HepG2 (cell line): ENCODE measurements around the gene PSMA7.

Experiments used
- ATRX ChIP-seq: sonication (generic); formaldehyde crosslinking; IDR thresholded peaks from 2 replicates; pipeline ENCODE4 v1.4.0; 2020; ENCODE audit warnings: missing genetic modification reagents, borderline replicate concordance
- ERF ChIP-seq: IDR thresholded peaks from 2 replicates; pipeline ENCODE4 v1.6.1; 2018; ENCODE audit warnings: missing biosample characterization, missing genetic modification reagents
- FOXM1 ChIP-seq: sonication (generic); formaldehyde crosslinking; IDR thresholded peaks from 2 replicates; pipeline ENCODE4 v1.5.0; 2020; ENCODE audit warnings: missing genetic modification reagents
- MAFG ChIP-seq: sonication (generic); formaldehyde crosslinking; IDR thresholded peaks from 2 replicates; pipeline ENCODE4 v1.5.1; 2020; ENCODE audit warnings: mild to moderate bottlenecking, missing genetic modification reagents
- YEATS2 ChIP-seq: sonication (generic); formaldehyde crosslinking; IDR thresholded peaks from 2 replicates; pipeline ENCODE4 v1.4.0; 2020; ENCODE audit warnings: missing genetic modification reagents, borderline replicate concordance
- ZNF646 ChIP-seq: sonication (generic); formaldehyde crosslinking; IDR thresholded peaks from 2 replicates; pipeline ENCODE4 v1.9.0; 2021; ENCODE audit warnings: mild to moderate bottlenecking, missing genetic modification reagents
- TF ChIP-seq, protein P1 (sequence below): fragments of 450-650 bp; IDR thresholded peaks from 2 replicates; pipeline ENCODE4 v1.6.1; 2017
- TF ChIP-seq, protein P2 (sequence below): sonication (generic); formaldehyde crosslinking; IDR thresholded peaks from 2 replicates; pipeline ENCODE4 v1.5.0; 2020; ENCODE audit warnings: mild to moderate bottlenecking, missing genetic modification reagents, moderate library complexity

- TF ChIP-seq YEATS2 (CRISPR knock-in tag) (no peak; the same call in 1 of the 2 replicates), ZNF646 (CRISPR knock-in tag) (no peak), ERF (peak; percentile 24; the same call in 1 of the 2 replicates), FOXM1 (CRISPR knock-in tag) (no peak), ATRX (no peak), MAFG (CRISPR knock-in tag) (no peak)
- TF ChIP-seq, protein P1, sequence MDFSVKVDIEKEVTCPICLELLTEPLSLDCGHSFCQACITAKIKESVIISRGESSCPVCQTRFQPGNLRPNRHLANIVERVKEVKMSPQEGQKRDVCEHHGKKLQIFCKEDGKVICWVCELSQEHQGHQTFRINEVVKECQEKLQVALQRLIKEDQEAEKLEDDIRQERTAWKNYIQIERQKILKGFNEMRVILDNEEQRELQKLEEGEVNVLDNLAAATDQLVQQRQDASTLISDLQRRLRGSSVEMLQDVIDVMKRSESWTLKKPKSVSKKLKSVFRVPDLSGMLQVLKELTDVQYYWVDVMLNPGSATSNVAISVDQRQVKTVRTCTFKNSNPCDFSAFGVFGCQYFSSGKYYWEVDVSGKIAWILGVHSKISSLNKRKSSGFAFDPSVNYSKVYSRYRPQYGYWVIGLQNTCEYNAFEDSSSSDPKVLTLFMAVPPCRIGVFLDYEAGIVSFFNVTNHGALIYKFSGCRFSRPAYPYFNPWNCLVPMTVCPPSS: no peak
- TF ChIP-seq, protein P2, sequence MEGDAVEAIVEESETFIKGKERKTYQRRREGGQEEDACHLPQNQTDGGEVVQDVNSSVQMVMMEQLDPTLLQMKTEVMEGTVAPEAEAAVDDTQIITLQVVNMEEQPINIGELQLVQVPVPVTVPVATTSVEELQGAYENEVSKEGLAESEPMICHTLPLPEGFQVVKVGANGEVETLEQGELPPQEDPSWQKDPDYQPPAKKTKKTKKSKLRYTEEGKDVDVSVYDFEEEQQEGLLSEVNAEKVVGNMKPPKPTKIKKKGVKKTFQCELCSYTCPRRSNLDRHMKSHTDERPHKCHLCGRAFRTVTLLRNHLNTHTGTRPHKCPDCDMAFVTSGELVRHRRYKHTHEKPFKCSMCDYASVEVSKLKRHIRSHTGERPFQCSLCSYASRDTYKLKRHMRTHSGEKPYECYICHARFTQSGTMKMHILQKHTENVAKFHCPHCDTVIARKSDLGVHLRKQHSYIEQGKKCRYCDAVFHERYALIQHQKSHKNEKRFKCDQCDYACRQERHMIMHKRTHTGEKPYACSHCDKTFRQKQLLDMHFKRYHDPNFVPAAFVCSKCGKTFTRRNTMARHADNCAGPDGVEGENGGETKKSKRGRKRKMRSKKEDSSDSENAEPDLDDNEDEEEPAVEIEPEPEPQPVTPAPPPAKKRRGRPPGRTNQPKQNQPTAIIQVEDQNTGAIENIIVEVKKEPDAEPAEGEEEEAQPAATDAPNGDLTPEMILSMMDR (CRISPR knock-in tag): peak; percentile 43
Measured at GRCh38 chr20:62143957-62144825, 997 bp upstream of the PSMA7 start.
